Body of pancreas (tissue), 4 donors: ENCODE measurements around the gene CALHM5. TPM values are rescaled to one million over a fixed set of nuclear protein-coding genes. Genes with fewer than 3 reads are reported as not detected.

ENCODE experiments used
- ATAC-seq: fragments of 150-250 bp; one replicate; pipeline ENCODE4 v1.9.1; 2016
- DNase-seq, 4 donors: peaks; one replicate each; pipeline ENCODE4 v3.0.0-alpha.2; 2019
- H3K27ac ChIP-seq, 4 donors: fragments of 200-600 bp; sonication (generic); 1 replicate in 3 of 4; 2 replicates in 1 of 4; pipeline versions ENCODE4 v1.5.1 to v1.6.1; 2016 to 2019; ENCODE audit warnings: mild to moderate bottlenecking in 1 of 4, mixed read lengths in 1 of 4, moderate library complexity in 1 of 4
- H3K27me3 ChIP-seq, 2 donors: fragments of 200-600 bp; sonication (generic); one replicate each; pipeline ENCODE4 v1.6.0; 2016; ENCODE audit warnings: mild to moderate bottlenecking in 1 of 2
- H3K36me3 ChIP-seq, 2 donors: fragments of 200-600 bp; sonication (generic); replicated peaks in 1 of 2; 2 replicates each; pipeline ENCODE4 v1.5.1; 2016; ENCODE audit warnings: low read depth in 2 of 2; ENCODE audit not compliant: insufficient read depth in 1 of 2
- H3K4me1 ChIP-seq: fragments of 200-600 bp; sonication (generic); one replicate; pipeline ENCODE4 v1.6.0; 2016
- H3K4me3 ChIP-seq, 2 donors: fragments of 200-600 bp; sonication (generic); 1 replicate in 1 of 2; 2 replicates in 1 of 2; pipeline ENCODE4 v1.5.1; 2016 to 2019
- H3K9me3 ChIP-seq, 3 donors: fragments of 200-600 bp; sonication (generic); 1 replicate in 2 of 3; 2 replicates in 1 of 3; pipeline ENCODE4 v1.5.1; 2016
- POLR2A ChIP-seq, 3 donors: fragments of 450-650 bp; IDR thresholded peaks; one replicate each; pipeline ENCODE4 v1.6.1; 2016; ENCODE audit warnings: antibody characterized with exemption in 3 of 3, mild to moderate bottlenecking in 2 of 3
- WGBS, 2 donors: methylation state at CpG; one replicate each; pipeline ENCODE4 v1.1.5; 2017; 5-methylcytosine and 5-hydroxymethylcytosine counted together
- intact Hi-C: fragments of 100-400 bp; cut with DNase I; formaldehyde crosslinking; loops from one replicate; pipeline ENCODE4 v1.15.1; 2023
- total RNA-seq, 2 donors: library from RNA; depleted of rRNA; stranded (reverse); fragments of >200 nt; gene quantifications; one replicate each; pipeline ENCODE4 v1.1.0, GENCODE V29; 2016
- TF ChIP-seq, protein P1 (sequence below), 7 experiments: fragments of 450-650 bp in 4 of 7; fragments of 200-600 bp in 3 of 7; sonication (generic) in 3 of 7; IDR thresholded peaks; one replicate each; pipeline ENCODE4 v1.5.1; 2016 to 2019; ENCODE audit warnings: antibody characterized with exemption in 7 of 7

Gene CALHM5
- total RNA-seq, 2 donors from 2014 or later, result 0.33 to 0.52 TPM

DNA sequence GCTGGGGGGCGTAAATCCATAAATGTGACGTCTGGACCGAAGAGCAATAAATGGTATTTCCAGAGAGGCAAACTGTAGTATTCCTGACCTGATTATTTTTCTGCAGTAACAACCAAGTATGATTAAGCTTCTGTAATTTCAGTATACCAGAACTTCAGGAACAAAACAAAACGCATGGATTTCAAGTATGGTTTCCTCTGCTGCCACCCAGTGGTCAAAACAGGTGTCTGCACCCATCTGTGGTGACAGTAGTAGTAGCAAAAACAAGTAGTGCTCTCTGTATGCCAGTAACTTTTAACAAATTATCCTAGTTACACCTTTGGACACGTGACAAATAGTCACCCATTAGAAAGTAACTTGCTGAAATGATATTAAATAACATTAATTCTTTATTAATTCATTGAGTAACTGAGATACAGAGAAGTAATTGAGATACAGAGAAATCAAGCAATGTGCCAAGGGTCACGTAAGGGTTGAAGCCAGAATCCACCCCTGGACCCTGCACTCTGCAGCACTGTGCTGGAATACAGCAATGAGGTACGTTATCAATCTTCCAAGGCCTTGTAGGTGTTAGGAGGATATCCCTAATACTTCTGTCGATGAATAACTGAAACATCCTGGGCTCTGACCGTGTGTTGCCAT is 50.1 kb downstream of the CALHM5 start:
- no peak overlapping the region for H3K4me3 ChIP-seq
- 34 to 36% methylated on average over 9 of the region's 9 CpGs for WGBS, 2 donors

DNA sequence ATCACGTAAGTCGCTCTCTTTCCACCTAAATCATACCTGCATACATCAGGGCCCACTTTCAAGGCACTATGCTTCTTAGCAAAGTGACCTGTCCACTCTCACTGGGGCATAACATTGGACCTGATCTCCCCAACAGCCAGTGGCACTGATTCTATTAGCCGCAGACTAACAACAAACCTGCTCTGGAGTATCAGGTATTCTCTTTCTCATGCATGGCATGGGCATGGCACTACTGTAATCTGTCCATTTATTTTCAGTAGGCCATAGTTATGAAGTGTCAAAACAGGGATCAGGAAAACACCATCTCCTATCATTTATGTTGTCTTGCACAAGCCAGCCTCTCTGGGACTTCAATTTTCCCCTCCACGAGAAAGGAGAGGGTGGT is 50.6 kb downstream of the CALHM5 start:
- peak in 1 of 4 donors; percentile 16 for DNase-seq
- TF ChIP-seq, protein P1, sequence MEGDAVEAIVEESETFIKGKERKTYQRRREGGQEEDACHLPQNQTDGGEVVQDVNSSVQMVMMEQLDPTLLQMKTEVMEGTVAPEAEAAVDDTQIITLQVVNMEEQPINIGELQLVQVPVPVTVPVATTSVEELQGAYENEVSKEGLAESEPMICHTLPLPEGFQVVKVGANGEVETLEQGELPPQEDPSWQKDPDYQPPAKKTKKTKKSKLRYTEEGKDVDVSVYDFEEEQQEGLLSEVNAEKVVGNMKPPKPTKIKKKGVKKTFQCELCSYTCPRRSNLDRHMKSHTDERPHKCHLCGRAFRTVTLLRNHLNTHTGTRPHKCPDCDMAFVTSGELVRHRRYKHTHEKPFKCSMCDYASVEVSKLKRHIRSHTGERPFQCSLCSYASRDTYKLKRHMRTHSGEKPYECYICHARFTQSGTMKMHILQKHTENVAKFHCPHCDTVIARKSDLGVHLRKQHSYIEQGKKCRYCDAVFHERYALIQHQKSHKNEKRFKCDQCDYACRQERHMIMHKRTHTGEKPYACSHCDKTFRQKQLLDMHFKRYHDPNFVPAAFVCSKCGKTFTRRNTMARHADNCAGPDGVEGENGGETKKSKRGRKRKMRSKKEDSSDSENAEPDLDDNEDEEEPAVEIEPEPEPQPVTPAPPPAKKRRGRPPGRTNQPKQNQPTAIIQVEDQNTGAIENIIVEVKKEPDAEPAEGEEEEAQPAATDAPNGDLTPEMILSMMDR (IDR thresholded peaks at IDR 0.05), result no peak
- TF ChIP-seq POLR2A (IDR thresholded peaks at IDR 0.05), result no peak
- Histone ChIP-seq H3K4me3 (no peak overlapping the region), H3K9me3 (no peaks in the 10 kb centered on the region), H3K4me1 (peaks cover 5% of the 10 kb centered on the region), H3K27ac (no peak overlapping the region), H3K36me3 (no peaks in the 10 kb centered on the region), H3K27me3 (peaks cover 0 to 3% of the 10 kb centered on the region in 2 donors)
- intact Hi-C loops, result no loop called here
- ATAC-seq, result no peak
- WGBS, 2 donors, result 86 to 89% methylated on average over 4 of the region's 4 CpGs

More for the DNA sequence above, 50.1 kb downstream of the CALHM5 start:
- Histone ChIP-seq H3K36me3 (no peaks in the 10 kb centered on the region), H3K4me1 (peaks cover 5% of the 10 kb centered on the region), H3K9me3 (no peaks in the 10 kb centered on the region), H3K27ac (no peak overlapping the region), H3K27me3 (peaks cover 0 to 3% of the 10 kb centered on the region in 2 donors)
- intact Hi-C loops, result no loop called here
- DNase-seq, result peak; percentile 76 to 87 (median 78)
- TF ChIP-seq POLR2A (IDR thresholded peaks at IDR 0.05), result no peak
- TF ChIP-seq, protein P1 (IDR thresholded peaks at IDR 0.05), result peak; percentile 81 to 95 (median 83)
- peak; percentile 85 for ATAC-seq

DNA sequence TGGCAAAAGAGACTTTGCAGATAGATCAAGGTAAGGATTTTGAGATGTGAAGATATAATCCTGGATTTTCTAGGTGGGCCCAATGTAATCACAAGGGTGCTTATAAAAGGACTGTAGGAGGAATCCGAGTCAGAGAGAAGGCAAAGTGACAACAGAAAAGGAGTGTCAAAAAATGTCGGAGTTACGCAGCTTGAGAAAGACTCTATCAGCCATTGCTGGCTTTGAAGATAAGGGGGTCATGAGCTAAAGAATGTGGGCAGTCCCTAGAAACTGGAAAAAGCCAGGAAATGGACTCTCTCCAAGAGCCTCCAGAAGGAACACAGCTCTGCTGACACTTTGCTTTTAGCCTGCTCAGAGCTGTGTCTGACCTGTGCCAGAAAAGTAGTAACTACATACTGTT is 51.2 kb downstream of the CALHM5 start:
- WGBS, 2 donors, result 38 to 39% methylated on average over 3 of the region's 3 CpGs
- Histone ChIP-seq H3K36me3 (no peaks in the 10 kb centered on the region), H3K27ac (no peak overlapping the region), H3K4me1 (peaks cover 5% of the 10 kb centered on the region), H3K27me3 (peaks cover 0 to 3% of the 10 kb centered on the region in 2 donors), H3K9me3 (no peaks in the 10 kb centered on the region), H3K4me3 (no peak overlapping the region)
- no peak for DNase-seq
- ATAC-seq, result no peak
- no peak for TF ChIP-seq POLR2A (IDR thresholded peaks at IDR 0.05)
- TF ChIP-seq, protein P1 (IDR thresholded peaks at IDR 0.05), result no peak
- intact Hi-C loops, result no loop called here

DNA sequence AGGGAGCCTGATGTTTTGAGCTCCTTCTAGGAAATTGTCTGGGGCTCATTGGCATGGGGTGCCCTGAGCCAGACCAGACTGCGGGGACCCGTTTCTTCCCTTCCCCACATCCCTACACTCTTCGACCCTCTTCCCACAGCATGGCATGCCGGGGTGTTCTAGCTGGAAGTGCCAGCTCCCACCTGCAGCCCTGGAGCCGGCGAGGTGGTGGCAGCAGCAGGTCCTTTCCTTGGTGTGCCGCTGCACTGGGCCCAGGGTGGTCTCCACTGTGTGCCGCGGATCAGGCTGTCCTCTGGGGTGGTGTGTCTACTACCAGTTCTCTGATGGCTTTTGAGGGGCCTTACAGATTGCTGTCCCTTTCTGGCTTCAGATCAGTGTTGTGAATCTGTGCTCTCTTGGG is 52.4 kb downstream of the CALHM5 start:
- H3K27ac ChIP-seq, result no peak overlapping the region
- H3K4me3 ChIP-seq, result no peak overlapping the region
- intact Hi-C loops, result no loop called here
- DNase-seq, result no peak
- TF ChIP-seq, protein P1 (IDR thresholded peaks at IDR 0.05), result no peak
- TF ChIP-seq POLR2A (IDR thresholded peaks at IDR 0.05), result no peak
- 69 to 91% methylated on average over 6 to 9 of the region's 9 CpGs for WGBS, 2 donors
- H3K4me1 ChIP-seq, result peaks cover 5% of the 10 kb centered on the region
- H3K36me3 ChIP-seq, result no peaks in the 10 kb centered on the region
- H3K9me3 ChIP-seq, result no peaks in the 10 kb centered on the region
- peaks cover 0 to 3% of the 10 kb centered on the region in 2 donors for H3K27me3 ChIP-seq
- no peak for ATAC-seq

DNA sequence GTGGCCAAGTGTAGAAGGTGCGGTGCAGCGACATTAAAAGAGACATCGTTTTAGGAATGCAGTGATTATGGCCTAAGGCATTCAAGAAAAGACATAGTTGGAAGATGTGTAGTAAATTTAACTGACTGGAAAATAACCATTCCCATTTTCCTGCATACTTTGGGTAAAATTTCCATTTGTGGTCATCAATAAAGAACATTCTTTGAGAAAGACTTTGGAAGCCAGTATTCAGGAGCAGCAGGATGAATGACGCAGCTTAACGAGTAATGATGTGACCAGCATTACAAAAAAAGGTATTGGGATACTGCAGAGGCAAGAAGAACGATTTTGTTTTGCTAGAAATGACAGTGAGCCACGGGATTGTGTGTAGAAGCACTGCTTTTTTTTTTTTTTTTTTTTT is 52.9 kb downstream of the CALHM5 start:
- 75 to 77% methylated on average over 7 of the region's 7 CpGs for WGBS, 2 donors
- Histone ChIP-seq H3K36me3 (no peaks in the 10 kb centered on the region), H3K27me3 (peaks cover 0 to 3% of the 10 kb centered on the region in 2 donors), H3K27ac (no peak overlapping the region), H3K4me3 (no peak overlapping the region), H3K9me3 (no peaks in the 10 kb centered on the region), H3K4me1 (peaks cover 5% of the 10 kb centered on the region)
- intact Hi-C loops, result no loop called here
- TF ChIP-seq, protein P1 (IDR thresholded peaks at IDR 0.05), result no peak
- ATAC-seq, result no peak
- no peak for DNase-seq
